Measurements from ENCODE around the gene ERN2. TPM values are rescaled to one million over a fixed set of nuclear protein-coding genes. Genes with fewer than 3 reads are reported as not detected.
"Not testable (repeated sequence)": the region's sequence is repeated elsewhere in the genome, so short reads cannot be mapped to it uniquely, and the experiment has no call there.

The ERN2 gene
- total RNA-seq, 1 experiment from 2014 or later: 2.1 TPM

GRCh38 chr16:23739516-23739915 lies 26.5 kb upstream of the ERN2 start:
- no peak overlapping the region for H3K4me3 Mint-ChIP-seq
- no peak overlapping the region for H2BK15ac ChIP-seq (ENCODE audit: low read depth, low read length)
- no peak overlapping the region for H3K27ac ChIP-seq (ENCODE audit: insufficient read length, low read depth, low read length)
- no peak overlapping the region for H4K5ac ChIP-seq (ENCODE audit: insufficient read length, low read depth, low read length)
- H3K4me2 ChIP-seq (ENCODE audit: insufficient read depth, insufficient read length, low read length): no peak overlapping the region
- peaks cover 10% of the 10 kb centered on the region for H3K27me3 Mint-ChIP-seq (ENCODE audit: low read depth)
- no CpG with 5 or more reads among the region's 1 CpG for WGBS (ENCODE audit: extremely low coverage, insufficient read length, low lambda C conversion rate)
- no peak overlapping the region for H3K4ac ChIP-seq (ENCODE audit: low read depth, low read length)
- H3K79me1 ChIP-seq (ENCODE audit: insufficient read depth, low read depth, low read length, poor library complexity, severe bottlenecking): no peaks in the 10 kb centered on the region
- no peaks in the 10 kb centered on the region for H3K79me2 ChIP-seq (ENCODE audit: insufficient read depth, low read length)
- H3K56ac ChIP-seq (ENCODE audit: insufficient read length, low read depth, low read length): no peak overlapping the region
- no peak overlapping the region for H2BK120ac ChIP-seq (ENCODE audit: low read depth, low read length, poor library complexity, severe bottlenecking)
- no peak overlapping the region for H3K14ac ChIP-seq (ENCODE audit: insufficient read depth, low read length)
- H3K27me3 ChIP-seq (ENCODE audit: insufficient read depth, low read length): no peaks in the 10 kb centered on the region
- H3K4me1 Mint-ChIP-seq: peaks cover 5 to 9% of the 10 kb centered on the region in 2 experiments; a peak in 2 of 4 replicates
- no peak for DNase-seq
- H2BK20ac ChIP-seq (ENCODE audit: low read depth, low read length, poor library complexity, severe bottlenecking): no peak overlapping the region
- no peak overlapping the region for H4K8ac ChIP-seq (replicated peaks; ENCODE audit: insufficient read length, low read depth, low read length)
- H4K91ac ChIP-seq (ENCODE audit: insufficient read length, low read depth, low read length): no peak overlapping the region
- H3K36me3 Mint-ChIP-seq (ENCODE audit: insufficient read depth in 1 of 3, low read depth in 3 of 3): no peaks in the 10 kb centered on the region
- H3K23me2 ChIP-seq (ENCODE audit: insufficient read length, low read depth, low read length, poor library complexity, severe bottlenecking): no peaks in the 10 kb centered on the region
- no peaks in the 10 kb centered on the region; the same call in 1 of the 2 replicates for H3K4me1 ChIP-seq (ENCODE audit: insufficient read depth, low read length)
- H4K20me1 ChIP-seq (ENCODE audit: control insufficient read depth, insufficient read depth, insufficient read length): no peaks in the 10 kb centered on the region
- H3K9ac ChIP-seq (ENCODE audit: extremely low read depth, insufficient read length, low read length): no peak overlapping the region
- H3K27ac Mint-ChIP-seq: no peak overlapping the region
- H3K9me3 Mint-ChIP-seq: no peaks in the 10 kb centered on the region
- no peak for TF ChIP-seq CTCF (conservative IDR thresholded peaks at IDR 0.05)
- H3K9me3 ChIP-seq (ENCODE audit: control insufficient read depth, low read depth, low read length): no peaks in the 10 kb centered on the region
- H2AFZ ChIP-seq (ENCODE audit: low read length): no peak overlapping the region
- H3K23ac ChIP-seq (ENCODE audit: insufficient read length, low read depth, low read length): no peak overlapping the region
- no peak overlapping the region for H3K18ac ChIP-seq (ENCODE audit: insufficient read length, low read depth, low read length)
- no peak overlapping the region for H2AK5ac ChIP-seq (ENCODE audit: insufficient read length, low read length)
- H2BK5ac ChIP-seq (ENCODE audit: insufficient read length, low read length): no peak overlapping the region
- no peak overlapping the region for H3T11ph ChIP-seq (ENCODE audit: low read length)
- no peak overlapping the region for H2BK12ac ChIP-seq (ENCODE audit: insufficient read length, low read depth, low read length)

- DNase-seq; H3K27me3 ChIP-seq (ENCODE audit: insufficient read depth, low read length); H3T11ph ChIP-seq (ENCODE audit: low read length); H2BK12ac ChIP-seq (ENCODE audit: insufficient read length, low read depth, low read length); H3K56ac ChIP-seq (ENCODE audit: insufficient read length, low read depth, low read length); H2BK20ac ChIP-seq (ENCODE audit: low read depth, low read length, poor library complexity, severe bottlenecking); H2AFZ ChIP-seq (ENCODE audit: low read length); H2BK120ac ChIP-seq (ENCODE audit: low read depth, low read length, poor library complexity, severe bottlenecking); H3K36me3 Mint-ChIP-seq (ENCODE audit: insufficient read depth in 1 of 3, low read depth in 3 of 3); H3K4me1 ChIP-seq (ENCODE audit: insufficient read depth, low read length); H3K27me3 Mint-ChIP-seq (ENCODE audit: low read depth); H4K5ac ChIP-seq (ENCODE audit: insufficient read length, low read depth, low read length); H4K8ac ChIP-seq (replicated peaks; ENCODE audit: insufficient read length, low read depth, low read length); H3K23ac ChIP-seq (ENCODE audit: insufficient read length, low read depth, low read length); H3K4me1 Mint-ChIP-seq; H3K9me3 ChIP-seq (ENCODE audit: control insufficient read depth, low read depth, low read length); H3K27ac ChIP-seq (ENCODE audit: insufficient read length, low read depth, low read length); H2BK15ac ChIP-seq (ENCODE audit: low read depth, low read length); H3K18ac ChIP-seq (ENCODE audit: insufficient read length, low read depth, low read length); H3K27ac Mint-ChIP-seq; H3K23me2 ChIP-seq (ENCODE audit: insufficient read length, low read depth, low read length, poor library complexity, severe bottlenecking); H2BK5ac ChIP-seq (ENCODE audit: insufficient read length, low read length); H3K4me2 ChIP-seq (ENCODE audit: insufficient read depth, insufficient read length, low read length); H2AK5ac ChIP-seq (ENCODE audit: insufficient read length, low read length); H3K4me3 Mint-ChIP-seq; H3K79me1 ChIP-seq (ENCODE audit: insufficient read depth, low read depth, low read length, poor library complexity, severe bottlenecking); H3K4ac ChIP-seq (ENCODE audit: low read depth, low read length); H3K14ac ChIP-seq (ENCODE audit: insufficient read depth, low read length); H3K9ac ChIP-seq (ENCODE audit: extremely low read depth, insufficient read length, low read length); H3K9me3 Mint-ChIP-seq; H4K20me1 ChIP-seq (ENCODE audit: control insufficient read depth, insufficient read depth, insufficient read length); H4K91ac ChIP-seq (ENCODE audit: insufficient read length, low read depth, low read length); H3K79me2 ChIP-seq (ENCODE audit: insufficient read depth, low read length): not testable (repeated sequence)
- WGBS (ENCODE audit: extremely low coverage, insufficient read length, low lambda C conversion rate): no CpG with 5 or more reads among the region's 1 CpG
Measured at GRCh38 chr16:23737423-23738028, 24.5 kb upstream of the ERN2 start.
